Glomerular endothelial cell (primary cell): ENCODE measurements around the gene TEX53. TPM values are rescaled to one million over a fixed set of nuclear protein-coding genes. Genes with fewer than 3 reads are reported as not detected.

Experiments
- DNase-seq: peaks from one replicate; pipeline ENCODE4 v3.0.0-alpha.2; 2011; ENCODE audit warnings: low read depth, low spot score; ENCODE audit errors: extremely low read depth
- total RNA-seq: library from RNA; depleted of rRNA; stranded (reverse); fragments of >200 nt; gene quantifications from 2 replicates; pipeline ENCODE4 v1.2.3, GENCODE V29; 2015

TEX53 gene
- total RNA-seq, 1 donor from 2014 or later, result not detected

- DNase-seq, result no peak
Observed at GRCh38 chr9:114641967-114642366, 15.6 kb downstream of the TEX53 start.

- no peak for DNase-seq
Observed at GRCh38 chr9:114638404-114638803, 19.2 kb downstream of the TEX53 start.

GRCh38 chr9:114634387-114634786 lies 23.2 kb downstream of the TEX53 start:
- DNase-seq, result no peak

- no peak for DNase-seq
Observed at GRCh38 chr9:114633438-114634089, 24.0 kb downstream of the TEX53 start.

GRCh38 chr9:114631166-114631565 lies 26.4 kb downstream of the TEX53 start:
- no peak for DNase-seq

GRCh38 chr9:114629563-114630090 lies 28.0 kb downstream of the TEX53 start:
- DNase-seq, result no peak

- DNase-seq, result no peak
Observed at GRCh38 chr9:114627553-114627952, 30.1 kb downstream of the TEX53 start.

GRCh38 chr9:114626415-114627020 lies 31.1 kb downstream of the TEX53 start:
- no peak for DNase-seq

GRCh38 chr9:114624677-114625076 lies 32.9 kb downstream of the TEX53 start:
- DNase-seq, result no peak

GRCh38 chr9:114621975-114622609 lies 35.5 kb downstream of the TEX53 start:
- no peak for DNase-seq

GRCh38 chr9:114621561-114621960 lies 36.0 kb downstream of the TEX53 start:
- DNase-seq, result no peak

- DNase-seq, result no peak
Observed at GRCh38 chr9:114619191-114619761, 38.3 kb downstream of the TEX53 start.

- no peak for DNase-seq
Observed at GRCh38 chr9:114616684-114617520, 40.7 kb downstream of the TEX53 start.

GRCh38 chr9:114614373-114614772 lies 43.2 kb downstream of the TEX53 start:
- DNase-seq, result no peak

- no peak for DNase-seq
Observed at GRCh38 chr9:114613919-114614318, 43.7 kb downstream of the TEX53 start.

- no peak for DNase-seq
Observed at GRCh38 chr9:114613087-114613486, 44.5 kb downstream of the TEX53 start.

- no peak for DNase-seq
Observed at GRCh38 chr9:114612272-114612923, 45.2 kb downstream of the TEX53 start.

- DNase-seq, result no peak
Observed at GRCh38 chr9:114611516-114612271, 45.9 kb downstream of the TEX53 start.

GRCh38 chr9:114608525-114608796 lies 49.1 kb downstream of the TEX53 start:
- no peak for DNase-seq
